Type B pancreatic cell (in vitro differentiated cells): ENCODE measurements around the gene GRIK2. TPM values are rescaled to one million over a fixed set of nuclear protein-coding genes. Genes with fewer than 3 reads are reported as not detected.

Experiments used
- DNase-seq: peaks from one replicate; pipeline ENCODE4 v3.0.0; 2021; ENCODE audit warnings: mixed read lengths; ENCODE audit not compliant: unreplicated experiment; ENCODE audit errors: extremely low spot score
- H3K27ac Mint-ChIP-seq: 2 replicates; pipeline ENCODE4 v1.8.0; 2021; ENCODE audit warnings: mild to moderate bottlenecking, mixed read lengths
- H3K27me3 Mint-ChIP-seq: 2 replicates; pipeline ENCODE4 v1.8.0; 2021; ENCODE audit warnings: mixed read lengths
- H3K36me3 Mint-ChIP-seq: 2 replicates; pipeline ENCODE4 v1.8.0; 2021; ENCODE audit warnings: mixed read lengths
- H3K4me1 Mint-ChIP-seq: one replicate; pipeline ENCODE4 v1.8.0; 2021; ENCODE audit warnings: mixed read lengths; ENCODE audit not compliant: unreplicated experiment
- H3K4me3 Mint-ChIP-seq: 2 replicates; pipeline ENCODE4 v1.8.0; 2021; ENCODE audit warnings: mild to moderate bottlenecking, mixed read lengths
- H3K9me3 Mint-ChIP-seq: 2 replicates; pipeline ENCODE4 v1.8.0; 2021; ENCODE audit warnings: mixed read lengths
- CTCF ChIP-seq: fragments of 200-600 bp; sonication (generic); conservative IDR thresholded peaks from 2 replicates; pipeline ENCODE4 v1.5.0; 2021; ENCODE audit warnings: antibody characterized with exemption, mild to moderate bottlenecking
- total RNA-seq: library from RNA; stranded (reverse); gene quantifications from 2 replicates; pipeline ENCODE4 v1.2.1, GENCODE V29; 2021; ENCODE audit warnings: low replicate concordance

The GRIK2 gene
- total RNA-seq, 1 donor from 2014 or later = 4.8 TPM

GRCh38 chr6:101401792-101402621 is 8.5 kb downstream of the GRIK2 start:
- Mint-ChIP-seq H3K9me3 (no peaks in the 10 kb centered on the region), H3K4me3 (peak overlapping the region; percentile 86), H3K4me1 (peaks cover 19% of the 10 kb centered on the region), H3K36me3 (no peaks in the 10 kb centered on the region), H3K27ac (peak overlapping the region; percentile 30), H3K27me3 (peaks cover 87% of the 10 kb centered on the region)
- peak; percentile 33 for TF ChIP-seq CTCF
- DNase-seq = no peak

GRCh38 chr6:101402622-101403031 is 9.1 kb downstream of the GRIK2 start:
- Mint-ChIP-seq H3K9me3 (no peaks in the 10 kb centered on the region), H3K27me3 (peaks cover 86% of the 10 kb centered on the region), H3K4me1 (peaks cover 19% of the 10 kb centered on the region), H3K36me3 (no peaks in the 10 kb centered on the region), H3K4me3 (peak overlapping the region; percentile 86), H3K27ac (no peak overlapping the region)
- no peak for DNase-seq
- no peak for TF ChIP-seq CTCF

GRCh38 chr6:101403216-101403945 is 9.9 kb downstream of the GRIK2 start:
- Mint-ChIP-seq H3K27ac (no peak overlapping the region), H3K4me1 (peaks cover 19% of the 10 kb centered on the region), H3K4me3 (peak overlapping the region; percentile 86), H3K9me3 (no peaks in the 10 kb centered on the region), H3K27me3 (peaks cover 82% of the 10 kb centered on the region), H3K36me3 (no peaks in the 10 kb centered on the region)
- DNase-seq = no peak
- TF ChIP-seq CTCF = no peak

- Mint-ChIP-seq H3K4me1 (peaks cover 19% of the 10 kb centered on the region), H3K9me3 (no peaks in the 10 kb centered on the region), H3K27ac (no peak overlapping the region), H3K27me3 (peaks cover 68% of the 10 kb centered on the region), H3K36me3 (no peaks in the 10 kb centered on the region), H3K4me3 (no peak overlapping the region)
- DNase-seq = no peak
- no peak for TF ChIP-seq CTCF
Measured at GRCh38 chr6:101404775-101405174, 11.3 kb downstream of the GRIK2 start.

- DNase-seq = no peak
- no peak overlapping the region for H3K27ac Mint-ChIP-seq
- no peaks in the 10 kb centered on the region for H3K4me1 Mint-ChIP-seq
- peaks cover 4% of the 10 kb centered on the region for H3K27me3 Mint-ChIP-seq
- H3K36me3 Mint-ChIP-seq = no peaks in the 10 kb centered on the region
- no peaks in the 10 kb centered on the region for H3K9me3 Mint-ChIP-seq
- no peak overlapping the region for H3K4me3 Mint-ChIP-seq
- no peak for TF ChIP-seq CTCF
Measured at GRCh38 chr6:101413773-101414172, 20.3 kb downstream of the GRIK2 start.
